ENCODE data around the gene NXPH1.

DNA sequence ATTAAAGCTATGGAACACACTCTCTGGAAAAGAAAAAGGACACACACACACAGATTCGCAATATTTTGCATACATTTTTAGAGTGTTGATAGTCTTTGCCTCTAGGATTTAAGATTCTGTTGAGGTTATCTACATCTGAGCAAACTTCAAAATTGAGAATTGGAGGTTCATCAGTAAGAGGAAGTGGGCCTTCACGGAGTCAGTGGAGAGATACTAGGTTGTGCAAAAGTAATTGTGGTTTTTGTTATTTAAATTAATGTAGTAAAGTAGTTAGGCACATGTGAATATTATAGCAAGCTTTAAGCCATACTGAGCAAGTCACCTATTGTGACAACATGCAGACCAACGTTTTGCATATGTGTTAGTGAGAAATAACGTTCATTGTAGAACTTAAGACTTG is 19.8 kb upstream of the NXPH1 start:
- TF ChIP-seq, protein P1, sequence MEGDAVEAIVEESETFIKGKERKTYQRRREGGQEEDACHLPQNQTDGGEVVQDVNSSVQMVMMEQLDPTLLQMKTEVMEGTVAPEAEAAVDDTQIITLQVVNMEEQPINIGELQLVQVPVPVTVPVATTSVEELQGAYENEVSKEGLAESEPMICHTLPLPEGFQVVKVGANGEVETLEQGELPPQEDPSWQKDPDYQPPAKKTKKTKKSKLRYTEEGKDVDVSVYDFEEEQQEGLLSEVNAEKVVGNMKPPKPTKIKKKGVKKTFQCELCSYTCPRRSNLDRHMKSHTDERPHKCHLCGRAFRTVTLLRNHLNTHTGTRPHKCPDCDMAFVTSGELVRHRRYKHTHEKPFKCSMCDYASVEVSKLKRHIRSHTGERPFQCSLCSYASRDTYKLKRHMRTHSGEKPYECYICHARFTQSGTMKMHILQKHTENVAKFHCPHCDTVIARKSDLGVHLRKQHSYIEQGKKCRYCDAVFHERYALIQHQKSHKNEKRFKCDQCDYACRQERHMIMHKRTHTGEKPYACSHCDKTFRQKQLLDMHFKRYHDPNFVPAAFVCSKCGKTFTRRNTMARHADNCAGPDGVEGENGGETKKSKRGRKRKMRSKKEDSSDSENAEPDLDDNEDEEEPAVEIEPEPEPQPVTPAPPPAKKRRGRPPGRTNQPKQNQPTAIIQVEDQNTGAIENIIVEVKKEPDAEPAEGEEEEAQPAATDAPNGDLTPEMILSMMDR (conservative IDR thresholded peaks at IDR 0.05; ENCODE audit: low read depth, low read length): no peak
- no peak for TF ChIP-seq EZH2 (IDR thresholded peaks at IDR 0.05; ENCODE audit: borderline replicate concordance, low read depth, low read length, poor library complexity, severe bottlenecking)

Data from A673 (cell line).